ACHN (cell line): Measurements from ENCODE around the gene KRT27.
"Not testable (repeated sequence)": the region's sequence is repeated elsewhere in the genome, so short reads cannot be mapped to it uniquely, and the experiment has no call there.

Experiments
- DNase-seq: peaks from one replicate; pipeline ENCODE4 v3.0.0-alpha.2; 2015
- in situ Hi-C: cut with HindIII; loops from 2 replicates; pipeline ENCODE4 v1.10.0; 2017; ENCODE audit warnings: low sequenced_read_pairs, low pct_ligation_motif_present, low pct_unique_long_range_greater_than_20kb

The KRT27 gene

GRCh38 chr17:40782450-40782849, at the start of gene KRT27:
Gene KRT27, minus strand, starts transcription at chr17:40782550. Its CDS starts 57 bp downstream, at chr17:40782493.
- no peak for DNase-seq
- in situ Hi-C loops = loop anchor here (25.0 kb wide), 1 partner anchor 170 kb away; no protein-coding TSS in a partner anchor

GRCh38 chr17:40830085-40830776, 47.9 kb upstream of the KRT27 start:
- DNase-seq = no peak
- in situ Hi-C loops = no loop called here

GRCh38 chr17:40828454-40829044, 46.2 kb upstream of the KRT27 start:
- DNase-seq = no peak
- in situ Hi-C loops = no loop called here

DNA sequence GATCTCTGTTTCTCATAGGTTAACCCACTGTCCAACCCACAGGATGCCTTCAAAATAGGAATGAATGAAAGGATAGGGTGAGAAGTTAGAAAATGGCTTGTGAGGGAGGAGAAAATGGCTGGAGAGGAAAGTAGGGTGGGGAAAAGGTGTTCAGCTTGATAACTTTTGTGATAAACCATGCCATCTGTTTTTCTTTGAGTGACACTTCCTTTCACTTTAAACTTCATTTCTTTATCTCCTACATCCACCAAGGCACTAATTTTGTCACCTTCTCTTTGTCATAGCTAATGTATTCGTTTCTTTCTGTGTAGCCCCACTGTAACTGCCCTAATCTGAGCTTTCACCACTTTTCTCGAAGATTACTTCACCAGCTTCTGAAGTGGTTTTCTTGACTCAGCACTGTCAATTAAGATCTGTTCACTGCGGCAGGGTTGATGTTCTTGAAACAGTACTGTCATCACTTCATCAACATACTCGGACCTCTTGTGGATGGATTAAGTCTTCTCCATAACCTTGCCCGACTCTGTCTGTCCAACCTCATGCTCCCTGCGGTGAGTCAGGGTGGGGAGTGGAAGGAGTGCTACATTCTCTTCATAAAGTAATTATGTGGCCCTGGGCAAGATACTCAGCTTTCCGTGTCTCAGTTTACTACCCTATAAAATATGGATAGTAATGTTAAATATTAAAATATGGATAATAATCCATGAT, 45.5 kb upstream of the KRT27 start:
- in situ Hi-C loops = no loop called here
- no peak for DNase-seq

- in situ Hi-C loops = no loop called here
- DNase-seq = no peak
Observed at GRCh38 chr17:40825599-40825998, 43.2 kb upstream of the KRT27 start.

GRCh38 chr17:40824015-40824832, 41.9 kb upstream of the KRT27 start:
- no peak for DNase-seq
- in situ Hi-C loops = no loop called here

GRCh38 chr17:40822132-40822812, 39.9 kb upstream of the KRT27 start, which contains the start of gene KRT10:
Gene KRT10, minus strand, starts transcription at chr17:40822614. Its CDS starts 29 bp downstream, at chr17:40822585.
- in situ Hi-C loops = no loop called here
- no peak for DNase-seq

- no peak for DNase-seq
- in situ Hi-C loops = no loop called here
Observed at GRCh38 chr17:40821536-40821935, 39.2 kb upstream of the KRT27 start.

- in situ Hi-C loops = no loop called here
- no peak for DNase-seq
Observed at GRCh38 chr17:40820228-40820838, 38.0 kb upstream of the KRT27 start.

- in situ Hi-C loops = no loop called here
- no peak for DNase-seq
Observed at GRCh38 chr17:40819528-40820125, 37.3 kb upstream of the KRT27 start.

DNA sequence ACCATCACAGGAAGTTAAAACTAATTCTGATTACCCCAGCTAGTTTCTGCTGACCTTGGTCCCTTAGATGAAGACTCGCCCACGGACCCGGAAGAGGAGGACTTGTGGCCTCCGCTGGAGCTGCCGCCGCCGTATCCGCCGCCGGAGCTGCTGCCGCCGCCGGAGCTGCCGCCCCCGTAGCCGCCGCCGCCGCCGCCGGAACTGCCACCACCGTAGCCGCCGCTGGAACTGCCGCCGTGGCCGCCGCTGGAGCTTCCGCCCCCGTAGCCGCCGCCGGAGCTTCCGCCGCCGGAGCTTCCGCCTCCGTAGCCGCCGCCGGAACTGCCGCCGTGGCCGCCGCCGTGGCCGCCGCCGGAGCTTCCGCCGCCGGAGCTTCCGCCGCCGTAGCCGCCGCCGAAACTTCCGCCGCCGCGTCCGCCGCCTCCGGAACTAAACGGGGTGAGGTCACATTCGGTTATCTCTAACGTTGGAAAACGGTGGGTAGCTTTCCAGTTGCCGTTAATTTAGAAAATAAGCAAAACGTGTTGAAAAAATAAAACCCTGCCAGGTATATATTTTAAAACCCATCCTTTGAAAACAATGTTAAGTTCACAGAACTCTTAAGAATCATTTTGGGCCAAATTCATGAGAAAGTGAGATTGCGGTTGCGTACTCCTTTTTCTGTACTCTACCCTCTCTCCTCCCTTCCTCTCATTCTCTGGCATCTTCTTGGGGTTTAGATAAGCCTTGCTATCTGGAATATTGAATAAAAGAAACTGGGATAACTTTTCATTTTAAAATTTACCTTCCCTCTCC, 36.6 kb upstream of the KRT27 start:
- peak; percentile 83 for DNase-seq
- in situ Hi-C loops = no loop called here

- in situ Hi-C loops = no loop called here
- peak; percentile 4 for DNase-seq
Observed at GRCh38 chr17:40818343-40818732, 36.0 kb upstream of the KRT27 start.

DNA sequence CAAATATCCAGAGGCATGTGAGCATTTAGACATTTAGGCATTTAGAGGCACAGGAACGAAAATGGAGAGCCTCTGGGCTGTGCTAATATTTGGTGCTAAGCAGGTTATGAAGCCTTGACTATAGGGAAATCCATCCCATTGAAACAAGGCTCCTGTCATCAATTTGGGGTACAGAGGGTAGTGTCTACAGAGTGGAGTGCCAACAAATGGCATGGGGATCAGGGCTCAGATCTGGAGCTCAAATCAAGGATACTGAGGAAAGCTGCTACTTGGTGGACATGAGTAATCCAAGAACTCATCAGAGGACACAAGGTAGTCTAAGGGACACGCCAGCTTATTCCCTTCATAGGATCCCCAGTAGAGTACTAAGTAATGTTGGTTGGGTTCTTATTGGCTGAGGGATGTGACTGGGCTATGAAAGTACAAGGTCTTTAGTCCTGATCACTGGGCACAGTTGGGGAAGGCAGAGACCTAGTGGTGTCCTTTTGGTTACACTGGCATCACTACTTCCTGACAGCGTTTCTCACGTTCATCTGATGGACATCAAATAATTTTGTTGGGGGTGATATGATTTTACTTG, 34.8 kb upstream of the KRT27 start:
- in situ Hi-C loops = no loop called here
- DNase-seq = no peak

DNA sequence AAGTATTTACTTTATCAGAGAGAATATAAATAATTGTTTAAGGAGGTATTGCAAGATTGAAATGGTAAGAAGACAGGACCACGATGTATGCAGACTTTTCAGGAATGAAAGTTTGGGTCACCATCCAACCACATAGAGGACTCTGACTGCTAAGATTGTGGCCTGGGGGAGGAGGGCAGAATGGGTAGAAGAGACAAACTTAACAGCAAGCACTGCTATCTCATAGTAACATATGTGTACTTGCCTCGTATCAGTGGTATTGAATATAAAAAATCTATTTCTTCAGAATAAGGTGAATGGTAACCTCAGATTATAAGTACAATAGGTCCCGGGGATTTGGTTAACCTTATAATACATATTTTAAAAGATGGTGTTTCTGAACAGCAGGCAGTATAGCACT, 34.2 kb upstream of the KRT27 start:
- DNase-seq = no peak
- in situ Hi-C loops = no loop called here

DNA sequence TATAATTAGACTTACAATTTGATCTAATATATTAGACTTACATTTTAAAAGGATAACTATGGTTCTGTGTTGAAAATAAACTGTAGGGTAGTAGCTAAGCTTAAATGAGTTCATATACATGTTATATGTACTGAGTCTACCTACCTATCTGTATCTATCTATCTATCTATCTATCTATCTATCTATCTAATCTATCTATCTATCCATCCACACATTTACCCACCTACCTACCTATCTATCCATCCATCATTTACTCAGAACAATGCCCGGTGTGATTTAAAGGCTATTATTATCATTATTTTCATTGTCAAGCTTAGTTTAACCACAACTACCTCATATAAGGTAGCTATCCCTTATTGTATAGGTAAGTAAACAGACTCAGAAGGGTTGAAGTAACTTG, 33.0 kb upstream of the KRT27 start:
- in situ Hi-C loops = no loop called here
- DNase-seq = no peak

DNA sequence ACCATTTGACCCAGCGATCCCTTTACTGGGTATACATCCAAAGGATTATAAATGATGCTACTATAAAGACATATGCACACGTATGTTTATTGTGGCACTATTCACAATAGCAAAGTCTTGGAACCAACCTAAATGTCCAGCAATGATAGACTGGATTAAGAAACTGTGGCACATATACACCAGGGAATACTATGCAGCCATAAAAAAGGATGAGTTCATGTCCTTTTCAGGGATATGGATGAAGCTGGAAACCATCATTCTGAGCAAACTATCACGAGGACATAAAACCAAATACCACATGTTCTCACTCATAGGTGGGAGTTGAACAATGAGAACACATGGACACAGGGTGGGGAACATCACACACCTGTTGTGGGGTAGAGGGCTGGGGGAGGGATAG, 32.3 kb upstream of the KRT27 start:
- DNase-seq, in situ Hi-C loops: not testable (repeated sequence)

DNA sequence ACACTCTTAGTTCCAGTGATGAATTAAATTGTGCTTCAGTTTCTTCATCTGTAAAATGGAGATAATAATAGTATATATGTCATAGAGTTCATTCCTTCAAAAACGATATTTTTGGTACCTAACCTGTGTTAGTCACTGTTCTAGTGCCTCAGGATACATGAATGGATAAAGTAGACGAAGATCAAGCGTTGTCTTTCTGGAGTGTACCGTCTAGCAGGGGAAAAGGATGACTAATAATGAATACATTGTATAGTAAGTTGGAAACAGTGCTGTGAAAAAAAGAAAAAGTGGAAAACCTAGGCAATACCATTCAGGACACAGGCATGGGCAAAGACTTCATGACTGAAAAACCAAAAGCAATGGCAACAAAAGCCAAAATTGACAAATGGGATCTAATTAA, 31.5 kb upstream of the KRT27 start:
- no peak for DNase-seq
- in situ Hi-C loops = no loop called here
